Measurements from ENCODE around the gene CYP4F12. TPM values are rescaled to one million over a fixed set of nuclear protein-coding genes. Genes with fewer than 3 reads are reported as not detected.

CYP4F12 gene
- total RNA-seq, 2 donors from 2014 or later = 3.1 to 4.3 TPM

Other genes starting within 250 kb of the CYP4F12 start
- 10 to 100 TPM; 22.4 to 44.2 TPM for gene WIZ, start 223.1 kb upstream of the CYP4F12 start, total RNA-seq
- 1 to 10 TPM in 1 of 2 donors, under 1 TPM in 1; 0.48 to 1.7 TPM for gene RASAL3, start 208.5 kb upstream of the CYP4F12 start, total RNA-seq
- gene PGLYRP2, start 193.6 kb upstream of the CYP4F12 start, total RNA-seq = not detected
- not detected for gene CYP4F22, start 164.6 kb upstream of the CYP4F12 start, total RNA-seq
- gene CYP4F8, start 57.9 kb upstream of the CYP4F12 start, total RNA-seq = not detected
- under 1 TPM in 1 of 2 donors, not detected in 1; 0.15 TPM for gene CYP4F3, start 32.2 kb upstream of the CYP4F12 start, total RNA-seq
- gene OR10H2, start 54.9 kb downstream of the CYP4F12 start, total RNA-seq = not detected
- not detected for gene OR10H3, start 64.9 kb downstream of the CYP4F12 start, total RNA-seq
- not detected for gene OR10H5, start 114.6 kb downstream of the CYP4F12 start, total RNA-seq
- gene OR10H1, start 142.6 kb downstream of the CYP4F12 start, total RNA-seq = not detected
- not detected for gene CYP4F2, start 225.0 kb downstream of the CYP4F12 start, total RNA-seq

All from right atrium auricular region (tissue), 2 donors.